ENCODE measurements around the gene SNRK.

DNA sequence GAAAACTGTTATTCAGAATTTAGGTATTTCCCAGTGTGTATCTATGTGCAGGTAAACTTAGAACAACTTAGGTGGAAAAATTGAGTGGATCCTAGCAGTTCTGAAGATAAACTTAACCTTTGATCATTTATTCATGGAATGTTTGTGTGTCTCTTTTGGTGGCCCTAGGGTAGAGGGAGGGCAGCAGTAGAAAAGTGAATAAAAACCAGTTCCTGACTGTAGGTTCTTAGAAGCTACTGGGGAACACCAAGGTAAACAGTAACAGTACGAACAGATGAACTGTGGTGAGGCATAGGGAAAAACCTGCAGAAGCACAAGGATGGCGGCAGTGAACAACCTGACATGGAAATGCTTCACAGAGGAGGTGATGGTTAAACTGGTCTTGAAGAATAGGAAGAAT, 2.5 kb downstream of the SNRK start:
- TF ChIP-seq GATA2 (IDR thresholded peaks at IDR 0.05; ENCODE audit: insufficient read depth, insufficient read length, low read depth, low read length) = no peak
- no peak for TF ChIP-seq CTCF (IDR thresholded peaks at IDR 0.05; ENCODE audit: extremely low read depth in 1 of 2, insufficient read depth in 1 of 2, low read depth in 1 of 2, low read length in 2 of 2)
- TF ChIP-seq POLR2A (IDR thresholded peaks at IDR 0.05; ENCODE audit: low read depth, low read length) = no peak
- no peak for TF ChIP-seq FOS (IDR thresholded peaks at IDR 0.05; ENCODE audit: borderline replicate concordance, insufficient read depth, low read length)

All from endothelial cell of umbilical vein (primary cell).